GM23338 (cell line): ENCODE measurements around the gene IGSF21. TPM values are rescaled to one million over a fixed set of nuclear protein-coding genes. Genes with fewer than 3 reads are reported as not detected.

Source experiments
- ATAC-seq: fragments of 200-7000 bp; cut with Tn5 transposase; 3 replicates; pipeline ENCODE4 v1.9.1; 2020
- DNase-seq: peaks from one replicate; pipeline ENCODE4 v3.0.0-alpha.2; 2015; ENCODE audit warnings: low spot score
- H2AFZ ChIP-seq: fragments of 200-600 bp; sonication (generic); 2 replicates; pipeline ENCODE4 v1.8.0; 2016; ENCODE audit warnings: antibody characterized with exemption, mild to moderate bottlenecking, moderate library complexity
- H3F3A ChIP-seq: fragments of 200-600 bp; sonication (generic); replicated peaks from 2 replicates; pipeline ENCODE4 v1.8.0; 2017; ENCODE audit warnings: antibody characterized with exemption, mixed run types, low read depth
- H3K27ac ChIP-seq: fragments of 200-600 bp; sonication (generic); 2 replicates; pipeline ENCODE4 v1.6.1; 2016; ENCODE audit warnings: low read depth
- H3K27me3 ChIP-seq: fragments of 200-600 bp; sonication (generic); 2 replicates; pipeline ENCODE4 v1.8.0; 2016; ENCODE audit warnings: mild to moderate bottlenecking, mixed run types, moderate library complexity; ENCODE audit not compliant: insufficient read depth
- H3K36me3 ChIP-seq: fragments of 200-600 bp; sonication (generic); 2 replicates; pipeline ENCODE4 v1.8.0; 2016; ENCODE audit warnings: mild to moderate bottlenecking; ENCODE audit not compliant: insufficient read depth
- H3K4me1 ChIP-seq: fragments of 200-600 bp; sonication (generic); 2 replicates; pipeline ENCODE4 v1.8.0; 2016; ENCODE audit warnings: mild to moderate bottlenecking, moderate library complexity; ENCODE audit not compliant: insufficient read depth
- H3K4me2 ChIP-seq: fragments of 200-600 bp; sonication (generic); 2 replicates; pipeline ENCODE4 v1.7.1; 2017; ENCODE audit warnings: mixed run types
- H3K4me3 ChIP-seq: fragments of 200-600 bp; sonication (generic); 2 replicates; pipeline ENCODE4 v1.6.1; 2016; ENCODE audit warnings: mixed run types
- H3K79me2 ChIP-seq: fragments of 200-600 bp; sonication (generic); replicated peaks from 2 replicates; pipeline ENCODE4 v1.8.0; 2017; ENCODE audit warnings: mild to moderate bottlenecking; ENCODE audit not compliant: insufficient read depth
- H3K9me2 ChIP-seq: fragments of 200-600 bp; sonication (generic); 2 replicates; pipeline ENCODE4 v1.8.0; 2017; ENCODE audit not compliant: insufficient read depth
- H4K20me1 ChIP-seq: fragments of 200-600 bp; sonication (generic); replicated peaks from 2 replicates; pipeline ENCODE4 v1.8.0; 2017; ENCODE audit warnings: mild to moderate bottlenecking; ENCODE audit not compliant: insufficient read depth
- H3K27ac Mint-ChIP-seq: 2 replicates; pipeline ENCODE4 v1.8.0; 2020; ENCODE audit warnings: inconsistent platforms, mild to moderate bottlenecking, moderate library complexity, mixed read lengths
- H3K27me3 Mint-ChIP-seq: 3 replicates; pipeline ENCODE4 v1.8.0; 2022; ENCODE audit warnings: low read depth, mild to moderate bottlenecking, moderate library complexity, mixed read lengths, inconsistent platforms; ENCODE audit not compliant: insufficient read depth, poor library complexity
- H3K36me3 Mint-ChIP-seq: 3 replicates; pipeline ENCODE4 v1.8.0; 2021; ENCODE audit warnings: low read depth, mild to moderate bottlenecking, inconsistent platforms, moderate library complexity, mixed read lengths
- H3K4me1 Mint-ChIP-seq: 3 replicates; pipeline ENCODE4 v1.8.0; 2020; ENCODE audit warnings: mild to moderate bottlenecking, inconsistent platforms, mixed read lengths
- H3K4me3 Mint-ChIP-seq: 3 replicates; pipeline ENCODE4 v1.8.0; 2021; ENCODE audit warnings: moderate library complexity, mild to moderate bottlenecking, inconsistent platforms, mixed read lengths
- H3K9me3 Mint-ChIP-seq: 3 replicates; pipeline ENCODE4 v1.8.0; 2020; ENCODE audit warnings: moderate library complexity, mild to moderate bottlenecking, inconsistent platforms, mixed read lengths
- CREB1 ChIP-seq: fragments of 250-450 bp; sonication (Bioruptor Pico); IDR thresholded peaks from 2 replicates; pipeline ENCODE4 v1.5.0; 2020; ENCODE audit warnings: low read depth, mild to moderate bottlenecking, moderate library complexity
- CTCF ChIP-seq, 2 experiments: fragments of 200-600 bp in 1 of 2; sonication (generic) in 1 of 2; conservative IDR thresholded peaks; 2 replicates each; pipeline versions ENCODE4 v1.5.1 to v1.6.1; 2016 to 2017; ENCODE audit warnings: antibody characterized with exemption in 2 of 2, low read depth in 2 of 2, mild to moderate bottlenecking in 2 of 2, moderate library complexity in 1 of 2
- ETS1 ChIP-seq: IDR thresholded peaks from 2 replicates; pipeline ENCODE4 v1.6.1; 2016; ENCODE audit warnings: antibody characterized with exemption
- EZH2 ChIP-seq: fragments of 200-600 bp; sonication (generic); IDR thresholded peaks from one replicate; pipeline ENCODE4 v1.8.0; 2017; ENCODE audit warnings: antibody characterized with exemption, mild to moderate bottlenecking, low read depth; ENCODE audit not compliant: unreplicated experiment
- EZH2phosphoT487 ChIP-seq: fragments of 200-600 bp; sonication (generic); IDR thresholded peaks from one replicate; pipeline ENCODE4 v1.8.1; 2018; ENCODE audit warnings: antibody characterized with exemption; ENCODE audit not compliant: unreplicated experiment
- JUNB ChIP-seq: IDR thresholded peaks from one replicate; pipeline ENCODE4 v1.6.1; 2016; ENCODE audit warnings: antibody characterized with exemption; ENCODE audit not compliant: unreplicated experiment
- NANOG ChIP-seq: IDR thresholded peaks from 2 replicates; pipeline ENCODE4 v1.6.1; 2016; ENCODE audit warnings: antibody characterized with exemption, borderline replicate concordance
- POLR2AphosphoS5 ChIP-seq: IDR thresholded peaks from 2 replicates; pipeline ENCODE4 v1.6.1; 2016; ENCODE audit warnings: antibody characterized with exemption, low read depth
- REST ChIP-seq: IDR thresholded peaks from one replicate; pipeline ENCODE4 v1.6.1; 2018; ENCODE audit warnings: antibody characterized with exemption; ENCODE audit not compliant: unreplicated experiment
- STAT1 ChIP-seq: IDR thresholded peaks from one replicate; pipeline ENCODE4 v1.6.1; 2016; ENCODE audit warnings: antibody characterized with exemption; ENCODE audit not compliant: unreplicated experiment
- ZNF114 ChIP-seq: fragments of 250-450 bp; sonication (Bioruptor Pico); IDR thresholded peaks from 2 replicates; pipeline ENCODE4 v1.5.0; 2020; ENCODE audit warnings: mild to moderate bottlenecking, moderate library complexity
- ZNF331 ChIP-seq: fragments of 250-450 bp; sonication (Bioruptor Pico); IDR thresholded peaks from 2 replicates; pipeline ENCODE4 v1.5.0; 2020; ENCODE audit warnings: low read depth, mild to moderate bottlenecking, moderate library complexity
- ZNF462 ChIP-seq: fragments of 250-450 bp; sonication (Bioruptor Pico); IDR thresholded peaks from 2 replicates; pipeline ENCODE4 v1.5.0; 2020; ENCODE audit warnings: mild to moderate bottlenecking, moderate library complexity
- polyA plus RNA-seq: library from polyadenylated mRNA; unstranded; fragments of >200 nt; fragmentation: Nextera tagmentation; extraction: Ambion mirVana; gene quantifications from 2 replicates; pipeline ENCODE4 v1.2.1, GENCODE V29; 2016
- total RNA-seq: library from RNA; depleted of rRNA; stranded (reverse); fragments of >200 nt; shearing (Covaris generic); gene quantifications from 2 replicates; pipeline ENCODE4 v1.2.3, GENCODE V29; 2014

Gene IGSF21
- total and polyA plus RNA-seq, 2 experiments from 2014 or later: 15.6 to 15.7 TPM

GRCh38 chr1:18326211-18326897 lies 218.8 kb downstream of the IGSF21 start:
- Mint-ChIP-seq H3K9me3 (no peaks in the 10 kb centered on the region; the same call in 2 of the 3 replicates), H3K4me1 (peaks cover 13% of the 10 kb centered on the region), H3K36me3 (peaks cover 6% of the 10 kb centered on the region; the same call in 1 of the 3 replicates), H3K4me3 (no peak overlapping the region), H3K27ac (no peak overlapping the region), H3K27me3 (peaks cover 9% of the 10 kb centered on the region)
- Histone ChIP-seq H3F3A (no peaks in the 10 kb centered on the region), H3K4me3 (no peak overlapping the region), H3K27me3 (peaks cover 10% of the 10 kb centered on the region; the same call in 1 of the 2 replicates), H3K4me2 (no peak overlapping the region), H3K79me2 (no peaks in the 10 kb centered on the region), H2AFZ (no peak overlapping the region), H3K9me2 (peaks cover 3% of the 10 kb centered on the region; the same call in 1 of the 2 replicates), H3K4me1 (peaks cover 14% of the 10 kb centered on the region; the same call in 1 of the 2 replicates), H3K27ac (no peak overlapping the region), H3K36me3 (no peaks in the 10 kb centered on the region), H4K20me1 (no peaks in the 10 kb centered on the region)
- ATAC-seq (no peak), DNase-seq (no peak)
- TF ChIP-seq ETS1 (no peak), REST (no peak), CTCF (conservative IDR thresholded peaks at IDR 0.05; ENCODE audit: low read depth in 2 of 2) (no peak), ZNF462 (no peak), EZH2phosphoT487 (no peak), NANOG (no peak), STAT1 (no peak), POLR2AphosphoS5 (no peak), ZNF114 (CRISPR knock-in tag) (no peak), CREB1 (no peak), EZH2 (no peak), JUNB (no peak), ZNF331 (CRISPR knock-in tag) (no peak)
